Spinal cord (tissue), 10 donors: ENCODE results near the gene SSPN. TPM values are rescaled to one million over a fixed set of nuclear protein-coding genes. Genes with fewer than 3 reads are reported as not detected.

Experiments
- DNase-seq, 6 donors: peaks; one replicate each; pipeline versions ENCODE4 v3.0.0 to v3.0.0-alpha.2; 2013 to 2015; ENCODE audit warnings: low spot score in 6 of 6, low read depth in 4 of 6
- H3K27ac ChIP-seq: one replicate; pipeline ENCODE4 v1.5.1; 2013; ENCODE audit warnings: low read depth, low read length, control low read depth
- H3K27me3 ChIP-seq: one replicate; pipeline ENCODE4 v1.6.1; 2013; ENCODE audit warnings: low read length; ENCODE audit not compliant: control insufficient read depth, insufficient read depth
- H3K36me3 ChIP-seq: one replicate; pipeline ENCODE4 v1.6.1; 2013; ENCODE audit warnings: low read length; ENCODE audit not compliant: control insufficient read depth, insufficient read depth
- H3K4me1 ChIP-seq: one replicate; pipeline ENCODE4 v1.6.1; 2013; ENCODE audit warnings: low read length; ENCODE audit not compliant: control insufficient read depth, insufficient read depth
- H3K4me3 ChIP-seq: one replicate; pipeline ENCODE4 v1.5.1; 2013; ENCODE audit warnings: low read depth, low read length, control low read depth
- H3K9me3 ChIP-seq: one replicate; pipeline ENCODE4 v1.6.1; 2013; ENCODE audit warnings: low read length; ENCODE audit not compliant: control insufficient read depth, insufficient read depth
- WGBS: methylation state at CpG from one replicate; pipeline ENCODE4 v1.1.5; 2013; ENCODE audit warnings: missing lambda C conversion rate; ENCODE audit not compliant: insufficient coverage; 5-methylcytosine and 5-hydroxymethylcytosine counted together
- polyA plus RNA-seq, 2 donors: library from polyadenylated mRNA; unstranded; fragments of 120-200 nt; gene quantifications; one replicate each; pipeline ENCODE4 v1.2.1, GENCODE V29; 2013; ENCODE audit not compliant: insufficient read length in 2 of 2
- total RNA-seq, 2 donors: library from RNA; depleted of rRNA in 1 of 2; stranded (reverse); fragments of 120-200 nt in 1 of 2; fragments of >200 nt in 1 of 2; gene quantifications; one replicate each; pipeline versions ENCODE4 v1.2.3 to v1.2.4, GENCODE V29; 2013 to 2014
- donor health status: healthy.

The SSPN gene
- total and polyA plus RNA-seq, 4 donors, result 15.4 to 27.2 (median 21.0) TPM

DNA sequence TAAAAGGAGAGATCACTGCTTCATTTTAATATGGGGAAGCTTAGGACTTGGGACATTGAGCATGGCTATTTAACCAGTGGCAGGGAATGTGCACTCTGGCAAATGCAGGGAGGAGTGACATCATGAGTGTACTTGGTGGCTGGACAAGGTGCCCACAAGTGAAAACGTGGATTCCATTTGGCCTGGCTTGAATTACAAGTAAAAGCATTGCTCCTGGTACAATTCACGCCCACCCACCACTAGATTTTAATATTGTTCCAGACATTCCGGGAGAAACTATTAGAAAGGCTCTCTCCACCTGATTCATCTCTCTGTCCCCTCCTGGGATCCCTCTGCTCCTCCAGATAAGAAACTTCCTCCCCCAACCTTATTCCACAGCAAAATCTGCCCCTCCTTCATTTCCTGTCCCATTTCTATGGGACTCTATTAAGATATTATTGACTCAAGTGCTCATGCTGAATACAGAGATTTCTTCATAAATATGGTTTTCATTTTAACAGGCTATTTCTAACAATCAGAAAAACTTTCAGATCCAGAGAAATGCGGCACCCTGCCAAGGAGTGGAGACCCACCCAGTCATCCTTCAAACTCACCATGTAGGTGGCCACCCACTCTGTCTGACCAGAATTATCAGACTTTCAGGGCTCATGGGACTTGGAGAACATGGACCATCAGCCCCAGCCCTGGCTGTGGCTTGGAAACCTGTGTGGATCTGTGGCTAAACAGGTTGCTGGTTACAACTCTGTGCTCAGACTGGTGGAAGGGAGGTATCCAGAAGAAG lies 43.2 kb downstream of the SSPN start:
- WGBS, result 85% methylated on average over 4 of the region's 4 CpGs
- no peaks in the 10 kb centered on the region for H3K27me3 ChIP-seq

GRCh38 chr12:26239122-26239851 lies 43.9 kb downstream of the SSPN start:
- Histone ChIP-seq H3K27me3 (no peaks in the 10 kb centered on the region), H3K9me3 (no peaks in the 10 kb centered on the region), H3K4me3 (no peak overlapping the region), H3K36me3 (no peaks in the 10 kb centered on the region), H3K4me1 (peaks cover 13% of the 10 kb centered on the region), H3K27ac (peak overlapping the region; percentile 11)
- DNase-seq, result peak in 1 of 6 donors; percentile 27
- WGBS, result 39% methylated on average over 5 of the region's 5 CpGs

More for the DNA sequence above, 43.2 kb downstream of the SSPN start:
- H3K27ac ChIP-seq, result no peak overlapping the region
- H3K4me1 ChIP-seq, result peaks cover 16% of the 10 kb centered on the region
- no peak overlapping the region for H3K4me3 ChIP-seq
- H3K9me3 ChIP-seq, result no peaks in the 10 kb centered on the region
- no peaks in the 10 kb centered on the region for H3K36me3 ChIP-seq
- DNase-seq, result peak in 1 of 6 donors; percentile 1

DNA sequence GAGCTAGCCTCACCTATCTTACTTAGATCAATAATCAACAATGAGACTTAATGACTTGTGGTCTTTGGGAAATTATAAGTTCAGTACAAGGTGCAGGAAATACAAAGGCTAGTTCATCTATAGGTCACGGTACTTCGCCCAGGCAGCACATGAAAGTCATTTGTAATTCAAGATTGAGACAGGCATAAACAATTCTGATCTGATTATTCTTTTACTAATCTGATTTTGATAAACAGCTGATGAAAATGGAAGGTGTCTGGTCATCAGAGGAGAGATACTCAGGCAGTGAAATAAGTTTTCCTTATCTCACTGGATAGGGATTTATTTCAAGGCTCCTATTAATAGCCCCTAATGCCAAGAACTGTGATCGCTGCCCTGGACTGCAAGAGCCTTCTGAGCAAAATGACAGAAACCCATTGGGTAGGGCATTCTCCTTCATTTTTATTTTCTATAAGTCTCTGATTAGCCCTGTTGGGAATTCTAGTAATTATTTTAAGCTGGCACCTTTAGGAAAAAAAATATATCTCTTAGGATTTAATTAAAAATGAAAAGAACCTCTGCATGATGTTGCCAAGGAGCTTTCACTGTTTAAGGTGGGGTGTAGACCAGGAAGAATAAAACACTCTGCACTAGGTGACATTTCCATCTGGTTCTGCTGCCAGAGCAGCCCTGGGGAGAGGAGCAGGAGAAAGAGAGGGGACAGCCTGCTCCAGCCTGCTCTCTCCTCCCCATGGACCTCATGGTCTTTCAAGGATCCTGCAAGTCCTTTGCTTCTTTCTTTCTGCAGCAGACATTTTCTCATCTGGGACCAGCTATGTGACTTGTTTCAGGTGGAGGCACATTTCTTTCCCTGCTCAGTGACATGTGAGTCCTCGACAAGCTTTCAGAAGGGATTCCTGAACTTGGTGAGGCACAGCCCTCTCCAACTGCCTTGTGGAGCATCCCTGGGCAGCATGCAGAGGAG lies 44.8 kb downstream of the SSPN start:
- Histone ChIP-seq H3K27ac (no peak overlapping the region), H3K4me3 (no peak overlapping the region), H3K9me3 (no peaks in the 10 kb centered on the region), H3K36me3 (no peaks in the 10 kb centered on the region), H3K27me3 (no peaks in the 10 kb centered on the region), H3K4me1 (peaks cover 13% of the 10 kb centered on the region)
- no peak for DNase-seq
- 100% methylated on average over 1 of the region's 4 CpGs for WGBS

DNA sequence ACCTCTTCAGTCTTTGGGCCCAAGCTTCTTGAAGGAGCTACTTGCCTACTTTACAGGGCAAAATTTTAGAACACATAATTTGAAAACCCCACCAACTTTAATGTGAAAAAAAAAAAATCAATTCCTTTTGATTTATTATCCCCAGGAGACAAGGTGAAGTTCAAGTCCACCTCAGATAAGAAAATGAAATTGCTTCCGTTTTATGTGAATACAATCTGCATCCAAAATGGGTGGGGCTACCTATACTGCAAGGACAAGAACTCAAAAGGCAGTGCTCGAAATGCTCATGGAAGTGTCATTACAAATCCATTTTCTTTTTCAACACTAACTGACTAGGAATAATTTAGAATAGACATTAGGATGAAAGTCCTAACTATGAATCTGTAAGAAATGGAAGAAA lies 45.7 kb downstream of the SSPN start:
- no peak overlapping the region for H3K27ac ChIP-seq
- H3K27me3 ChIP-seq, result no peaks in the 10 kb centered on the region
- H3K4me1 ChIP-seq, result peaks cover 13% of the 10 kb centered on the region
- DNase-seq, result no peak
- H3K9me3 ChIP-seq, result no peaks in the 10 kb centered on the region
- no CpG with 5 or more reads among the region's 2 CpGs for WGBS
- no peaks in the 10 kb centered on the region for H3K36me3 ChIP-seq
- no peak overlapping the region for H3K4me3 ChIP-seq

DNA sequence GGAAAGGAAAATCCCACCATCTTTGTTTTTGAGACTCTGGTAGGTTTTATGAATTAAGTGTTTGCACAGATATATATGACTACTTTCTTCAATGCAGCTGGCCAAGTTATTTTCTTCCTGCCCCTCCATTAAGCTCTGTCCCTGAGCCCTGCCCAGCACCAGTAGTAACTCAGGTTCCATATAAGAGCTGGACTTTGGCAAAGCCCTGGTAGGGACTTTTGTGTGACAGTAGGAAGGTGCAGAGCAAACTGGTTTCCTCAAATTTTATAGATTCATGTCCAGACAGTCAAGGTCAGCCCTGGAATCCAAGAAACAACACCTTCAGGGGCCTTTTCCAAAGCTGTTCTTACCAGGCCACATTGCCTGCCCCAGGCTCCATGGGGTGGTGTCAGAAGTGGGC lies 47.3 kb downstream of the SSPN start:
- Histone ChIP-seq H3K4me3 (no peak overlapping the region), H3K9me3 (no peaks in the 10 kb centered on the region), H3K36me3 (no peaks in the 10 kb centered on the region), H3K27me3 (no peaks in the 10 kb centered on the region), H3K27ac (no peak overlapping the region), H3K4me1 (peaks cover 13% of the 10 kb centered on the region)
- no peak for DNase-seq

DNA sequence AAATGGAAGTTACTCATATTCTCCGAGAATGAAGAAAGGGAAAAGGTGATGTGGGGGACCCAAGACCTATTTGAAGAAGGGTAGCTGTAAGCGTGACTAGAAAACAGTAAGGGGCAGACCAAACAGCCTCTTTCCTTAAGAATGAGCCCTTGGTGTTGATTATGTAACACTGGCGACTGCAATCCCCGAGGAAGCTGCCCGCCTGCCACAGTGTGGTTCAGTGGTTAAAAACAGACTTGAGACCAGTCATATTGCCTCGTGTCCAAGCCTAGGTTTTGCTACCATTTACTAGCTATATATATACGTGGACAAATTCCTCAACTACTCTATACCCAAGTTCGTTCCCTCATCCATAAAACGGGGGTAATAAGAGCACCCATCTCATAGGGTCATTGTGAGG lies 49.1 kb downstream of the SSPN start:
- Histone ChIP-seq H3K9me3 (no peaks in the 10 kb centered on the region), H3K4me3 (no peak overlapping the region), H3K27me3 (no peaks in the 10 kb centered on the region), H3K27ac (no peak overlapping the region), H3K36me3 (no peaks in the 10 kb centered on the region), H3K4me1 (peaks cover 6% of the 10 kb centered on the region)
- no peak for DNase-seq
- WGBS, result 93% methylated on average over 4 of the region's 9 CpGs

DNA sequence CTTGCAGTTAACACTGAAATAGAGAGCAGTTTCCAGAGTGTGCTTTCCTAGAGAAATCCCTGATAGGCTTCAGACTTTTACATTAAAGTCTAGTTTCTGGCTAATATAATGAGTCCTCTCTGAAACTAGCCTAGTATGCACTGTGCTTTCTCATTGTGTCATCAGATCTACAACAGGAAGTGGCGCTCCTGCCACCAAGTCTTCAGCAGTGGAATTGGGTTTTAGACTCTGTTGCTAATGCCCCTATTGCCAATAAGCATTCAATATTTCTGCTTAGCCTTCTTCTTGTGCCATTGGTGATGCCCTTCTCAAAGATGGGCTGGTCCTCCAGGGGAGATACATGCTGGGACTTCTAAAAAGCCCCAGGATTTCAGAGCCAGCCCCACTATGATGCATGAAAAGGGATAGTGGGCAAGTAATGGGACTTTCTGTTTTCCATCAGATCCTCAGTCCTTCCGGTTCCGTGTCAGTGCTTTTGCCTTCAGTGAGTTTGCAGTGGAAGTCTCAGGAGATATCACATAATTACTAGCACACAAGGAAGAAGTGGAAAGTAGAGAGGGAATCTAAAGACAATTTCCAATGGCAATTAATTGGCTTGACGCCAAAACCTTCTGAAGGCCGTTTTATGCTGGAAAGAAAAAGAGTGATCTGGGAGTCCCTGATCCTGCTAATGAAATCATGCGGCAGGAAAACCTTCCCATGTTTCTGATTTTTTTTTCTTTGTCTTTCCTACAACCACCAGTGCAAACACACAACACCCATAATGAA lies 50.0 kb downstream of the SSPN start:
- H3K27me3 ChIP-seq, result no peaks in the 10 kb centered on the region
- peaks cover 3% of the 10 kb centered on the region for H3K4me1 ChIP-seq
- no peaks in the 10 kb centered on the region for H3K36me3 ChIP-seq
- H3K27ac ChIP-seq, result no peak overlapping the region
- H3K9me3 ChIP-seq, result no peaks in the 10 kb centered on the region
- DNase-seq, result peak in 2 of 6 donors; percentile 22 to 72
- WGBS, result 100% methylated on average over 1 of the region's 6 CpGs
- no peak overlapping the region for H3K4me3 ChIP-seq

DNA sequence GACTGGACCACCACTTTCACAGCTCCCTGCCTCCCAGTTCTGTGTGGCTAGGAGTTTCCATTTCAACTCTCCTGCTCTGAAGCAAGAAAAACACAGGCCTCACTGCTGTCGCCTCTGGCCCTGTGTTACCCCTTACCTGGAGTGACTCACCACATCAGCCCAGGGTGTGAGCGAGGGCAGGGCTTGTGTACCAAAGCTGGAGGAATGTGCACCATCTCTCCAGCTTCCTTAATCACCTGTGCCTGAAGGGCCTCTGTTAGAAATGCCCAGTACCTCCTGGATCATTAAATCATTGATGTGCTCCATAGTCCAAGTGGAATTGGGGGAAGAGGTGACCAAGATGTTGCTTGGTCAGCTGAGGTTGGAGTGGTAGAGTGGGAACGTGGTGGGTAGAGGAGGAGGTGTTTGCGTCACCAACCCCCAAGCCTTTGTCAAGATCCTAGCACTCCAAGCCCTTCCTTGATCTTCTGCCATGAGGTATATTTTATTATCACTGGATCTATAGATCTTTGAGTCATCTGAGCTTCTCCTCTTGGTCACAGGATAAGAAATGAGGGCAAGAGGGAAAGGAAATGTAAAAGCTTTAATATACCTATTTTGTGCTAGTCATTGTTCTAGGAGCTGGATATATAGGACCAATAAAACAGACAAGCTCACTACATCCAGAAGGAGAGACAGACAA lies 51.3 kb downstream of the SSPN start:
- no peaks in the 10 kb centered on the region for H3K4me1 ChIP-seq
- H3K36me3 ChIP-seq, result no peaks in the 10 kb centered on the region
- no peak for DNase-seq
- H3K4me3 ChIP-seq, result no peak overlapping the region
- no peak overlapping the region for H3K27ac ChIP-seq
- WGBS, result 94% methylated on average over 2 of the region's 4 CpGs
- no peaks in the 10 kb centered on the region for H3K27me3 ChIP-seq
- H3K9me3 ChIP-seq, result no peaks in the 10 kb centered on the region
